ENCODE measurements around the gene TMIGD1. TPM values are rescaled to one million over a fixed set of nuclear protein-coding genes. Genes with fewer than 3 reads are reported as not detected.

The TMIGD1 gene
- total RNA-seq, 4 donors from 2014 or later: not detected

- intact Hi-C loops (cut with DNase I): no loop called here
- H3K27ac ChIP-seq: no peak overlapping the region
- no peaks in the 10 kb centered on the region for H3K9me3 ChIP-seq
- no peaks in the 10 kb centered on the region for H3K4me1 ChIP-seq
- no peak for DNase-seq
- TF ChIP-seq CTCF (IDR thresholded peaks at IDR 0.05) (no peak), POLR2A (IDR thresholded peaks at IDR 0.05) (no peak)
- no peaks in the 10 kb centered on the region for H3K36me3 ChIP-seq
- no peak overlapping the region for H3K4me3 ChIP-seq (replicated peaks in 1 of 3)
- no peaks in the 10 kb centered on the region for H3K27me3 ChIP-seq
- 69 to 70% methylated on average over 2 of the region's 2 CpGs for WGBS, 2 donors
Measured at GRCh38 chr17:30315106-30315505, 18.8 kb downstream of the TMIGD1 start.

- 52 to 77% methylated on average over 1 of the region's 1 CpG for WGBS, 2 donors
- Histone ChIP-seq H3K4me1 (no peaks in the 10 kb centered on the region), H3K27ac (no peak overlapping the region), H3K9me3 (no peaks in the 10 kb centered on the region), H3K4me3 (replicated peaks in 1 of 3) (no peak overlapping the region), H3K27me3 (no peaks in the 10 kb centered on the region), H3K36me3 (no peaks in the 10 kb centered on the region)
- TF ChIP-seq CTCF (IDR thresholded peaks at IDR 0.05): no peak
- TF ChIP-seq POLR2A (IDR thresholded peaks at IDR 0.05): no peak
- no peak for DNase-seq
- intact Hi-C loops (cut with DNase I): no loop called here
Measured at GRCh38 chr17:30314474-30314873, 19.4 kb downstream of the TMIGD1 start.

- DNase-seq: no peak
- H3K27ac ChIP-seq: no peak overlapping the region
- no peaks in the 10 kb centered on the region for H3K27me3 ChIP-seq
- H3K4me3 ChIP-seq (replicated peaks in 1 of 3): no peak overlapping the region
- H3K9me3 ChIP-seq: no peaks in the 10 kb centered on the region
- H3K4me1 ChIP-seq: no peaks in the 10 kb centered on the region
- intact Hi-C loops (cut with DNase I): no loop called here
- no peak for TF ChIP-seq CTCF (IDR thresholded peaks at IDR 0.05)
- TF ChIP-seq POLR2A (IDR thresholded peaks at IDR 0.05): no peak
- WGBS, 2 donors: 78 to 87% methylated on average over 2 of the region's 2 CpGs
- no peaks in the 10 kb centered on the region for H3K36me3 ChIP-seq
Measured at GRCh38 chr17:30312226-30312625, 21.6 kb downstream of the TMIGD1 start.

- WGBS, 2 donors: 95 to 98% methylated on average over 2 of the region's 2 CpGs
- no peaks in the 10 kb centered on the region for H3K4me1 ChIP-seq
- intact Hi-C loops (cut with DNase I): no loop called here
Measured at GRCh38 chr17:30310562-30310961, 23.3 kb downstream of the TMIGD1 start.

GRCh38 chr17:30309591-30309990 lies 24.3 kb downstream of the TMIGD1 start:
- no peaks in the 10 kb centered on the region for H3K36me3 ChIP-seq
- no peak for DNase-seq
- TF ChIP-seq CTCF (IDR thresholded peaks at IDR 0.05): no peak
- no peak for TF ChIP-seq POLR2A (IDR thresholded peaks at IDR 0.05)
- H3K4me3 ChIP-seq (replicated peaks in 1 of 3): no peak overlapping the region
- no peaks in the 10 kb centered on the region for H3K4me1 ChIP-seq
- no peak overlapping the region for H3K27ac ChIP-seq
- intact Hi-C loops (cut with DNase I): no loop called here
- WGBS, 2 donors: 89 to 94% methylated on average over 6 of the region's 6 CpGs
- no peaks in the 10 kb centered on the region for H3K9me3 ChIP-seq
- no peaks in the 10 kb centered on the region for H3K27me3 ChIP-seq

More at GRCh38 chr17:30310562-30310961, 23.3 kb downstream of the TMIGD1 start:
- no peak for DNase-seq
- Histone ChIP-seq H3K27me3 (no peaks in the 10 kb centered on the region), H3K27ac (no peak overlapping the region), H3K36me3 (no peaks in the 10 kb centered on the region), H3K4me3 (replicated peaks in 1 of 3) (no peak overlapping the region), H3K9me3 (no peaks in the 10 kb centered on the region)
- TF ChIP-seq POLR2A (IDR thresholded peaks at IDR 0.05) (no peak), CTCF (IDR thresholded peaks at IDR 0.05) (no peak)

All from thyroid gland (tissue), 4 donors.